Measurements from ENCODE around the gene WDFY1.

The WDFY1 gene

GRCh38 chr2:223890721-223891120, 54.4 kb downstream of the WDFY1 start:
- H3K27ac ChIP-seq (ENCODE audit: low read depth, low read length, poor library complexity, severe bottlenecking) = no peak overlapping the region
- H3K36me3 ChIP-seq (ENCODE audit: insufficient read depth, low read length) = no peaks in the 10 kb centered on the region
- H3K9me3 ChIP-seq (ENCODE audit: low read length) = no peaks in the 10 kb centered on the region
- no peaks in the 10 kb centered on the region for H3K27me3 ChIP-seq (ENCODE audit: insufficient read depth, low read length)
- H3K4me2 ChIP-seq (ENCODE audit: low read length) = no peak overlapping the region
- no peak overlapping the region for H3K4me3 ChIP-seq (ENCODE audit: low read depth, low read length, poor library complexity, severe bottlenecking)
- peaks cover 5% of the 10 kb centered on the region for H3K4me1 ChIP-seq (ENCODE audit: insufficient read depth, low read length, severe bottlenecking)
- TF ChIP-seq EZH2 (IDR thresholded peaks at IDR 0.05; ENCODE audit: borderline replicate concordance, low read length) = no peak
- TF ChIP-seq CTCF (IDR thresholded peaks at IDR 0.05; ENCODE audit: low read length) = no peak
- H4K20me1 ChIP-seq (ENCODE audit: insufficient read depth, low read length) = no peaks in the 10 kb centered on the region
- no peak overlapping the region for H3K9ac ChIP-seq (ENCODE audit: low read length)
- H2AFZ ChIP-seq (ENCODE audit: low read length) = no peak overlapping the region
- H3K79me2 ChIP-seq (ENCODE audit: insufficient read depth, low read length) = no peaks in the 10 kb centered on the region
- H3K9me2 ChIP-seq (ENCODE audit: low read depth, low read length) = no peaks in the 10 kb centered on the region
- H3F3A ChIP-seq (ENCODE audit: insufficient read depth, low read length) = no peaks in the 10 kb centered on the region

GRCh38 chr2:223889229-223889628, 55.9 kb downstream of the WDFY1 start:
- H2AFZ ChIP-seq (ENCODE audit: low read length) = no peak overlapping the region
- H3K4me2 ChIP-seq (ENCODE audit: low read length) = no peak overlapping the region
- no peaks in the 10 kb centered on the region for H3K9me2 ChIP-seq (ENCODE audit: low read depth, low read length)
- H3K27ac ChIP-seq (ENCODE audit: low read depth, low read length, poor library complexity, severe bottlenecking) = no peak overlapping the region
- TF ChIP-seq CTCF (IDR thresholded peaks at IDR 0.05; ENCODE audit: low read length) (no peak), EZH2 (IDR thresholded peaks at IDR 0.05; ENCODE audit: borderline replicate concordance, low read length) (no peak)
- no peaks in the 10 kb centered on the region for H3K36me3 ChIP-seq (ENCODE audit: insufficient read depth, low read length)
- no peak overlapping the region for H3K9ac ChIP-seq (ENCODE audit: low read length)
- H3K4me3 ChIP-seq (ENCODE audit: low read depth, low read length, poor library complexity, severe bottlenecking) = no peak overlapping the region
- no peaks in the 10 kb centered on the region for H3K79me2 ChIP-seq (ENCODE audit: insufficient read depth, low read length)
- H3K27me3 ChIP-seq (ENCODE audit: insufficient read depth, low read length) = no peaks in the 10 kb centered on the region
- H4K20me1 ChIP-seq (ENCODE audit: insufficient read depth, low read length) = no peaks in the 10 kb centered on the region
- no peaks in the 10 kb centered on the region for H3K4me1 ChIP-seq (ENCODE audit: insufficient read depth, low read length, severe bottlenecking)
- H3F3A ChIP-seq (ENCODE audit: insufficient read depth, low read length) = no peaks in the 10 kb centered on the region
- no peaks in the 10 kb centered on the region for H3K9me3 ChIP-seq (ENCODE audit: low read length)

DNA sequence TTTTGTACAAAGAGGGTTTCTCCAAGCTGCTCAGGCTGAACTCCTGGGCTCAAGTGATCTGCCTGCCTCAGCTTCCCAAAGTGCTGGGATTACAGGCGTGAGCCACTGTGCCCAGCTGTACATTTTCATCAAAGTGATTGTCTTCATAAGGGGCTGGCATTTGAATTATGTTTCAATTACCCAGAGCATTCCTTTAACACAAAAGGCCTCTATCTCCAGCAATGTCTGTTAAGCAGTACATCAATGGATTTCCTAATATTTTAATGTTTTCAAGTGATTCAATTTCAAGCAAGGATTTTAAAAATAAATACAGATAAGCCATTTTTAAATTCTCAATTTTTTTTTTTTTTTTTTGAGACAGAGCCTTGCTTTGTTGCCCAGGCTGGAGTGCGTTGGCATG, 56.9 kb downstream of the WDFY1 start:
- no peaks in the 10 kb centered on the region for H3K9me2 ChIP-seq (ENCODE audit: low read depth, low read length)
- H3K79me2 ChIP-seq (ENCODE audit: insufficient read depth, low read length) = no peaks in the 10 kb centered on the region
- H3K27ac ChIP-seq (ENCODE audit: low read depth, low read length, poor library complexity, severe bottlenecking) = no peak overlapping the region
- H4K20me1 ChIP-seq (ENCODE audit: insufficient read depth, low read length) = no peaks in the 10 kb centered on the region
- no peak overlapping the region for H3K9ac ChIP-seq (ENCODE audit: low read length)
- no peak overlapping the region for H2AFZ ChIP-seq (ENCODE audit: low read length)
- no peak overlapping the region for H3K4me2 ChIP-seq (ENCODE audit: low read length)
- H3K9me3 ChIP-seq (ENCODE audit: low read length) = no peaks in the 10 kb centered on the region
- no peak for TF ChIP-seq EZH2 (IDR thresholded peaks at IDR 0.05; ENCODE audit: borderline replicate concordance, low read length)
- H3K4me3 ChIP-seq (ENCODE audit: low read depth, low read length, poor library complexity, severe bottlenecking) = no peak overlapping the region
- no peaks in the 10 kb centered on the region for H3K27me3 ChIP-seq (ENCODE audit: insufficient read depth, low read length)
- no peaks in the 10 kb centered on the region for H3F3A ChIP-seq (ENCODE audit: insufficient read depth, low read length)
- no peaks in the 10 kb centered on the region for H3K4me1 ChIP-seq (ENCODE audit: insufficient read depth, low read length, severe bottlenecking)
- H3K36me3 ChIP-seq (ENCODE audit: insufficient read depth, low read length) = no peaks in the 10 kb centered on the region

- Histone ChIP-seq H3K27ac (ENCODE audit: low read depth, low read length, poor library complexity, severe bottlenecking) (no peak overlapping the region), H3K9me3 (ENCODE audit: low read length) (no peaks in the 10 kb centered on the region), H3K9ac (ENCODE audit: low read length) (no peak overlapping the region), H3K79me2 (ENCODE audit: insufficient read depth, low read length) (no peaks in the 10 kb centered on the region), H3K4me1 (ENCODE audit: insufficient read depth, low read length, severe bottlenecking) (no peaks in the 10 kb centered on the region), H4K20me1 (ENCODE audit: insufficient read depth, low read length) (no peaks in the 10 kb centered on the region), H3K4me3 (ENCODE audit: low read depth, low read length, poor library complexity, severe bottlenecking) (no peak overlapping the region), H3K9me2 (ENCODE audit: low read depth, low read length) (no peaks in the 10 kb centered on the region), H3K27me3 (ENCODE audit: insufficient read depth, low read length) (no peaks in the 10 kb centered on the region), H3F3A (ENCODE audit: insufficient read depth, low read length) (no peaks in the 10 kb centered on the region), H3K36me3 (ENCODE audit: insufficient read depth, low read length) (no peaks in the 10 kb centered on the region), H3K4me2 (ENCODE audit: low read length) (no peak overlapping the region), H2AFZ (ENCODE audit: low read length) (no peak overlapping the region)
- TF ChIP-seq EZH2 (IDR thresholded peaks at IDR 0.05; ENCODE audit: borderline replicate concordance, low read length) (no peak), CTCF (IDR thresholded peaks at IDR 0.05; ENCODE audit: low read length) (no peak)
Observed at GRCh38 chr2:223887127-223887526, 58.0 kb downstream of the WDFY1 start.
